OCI-M2 (cell line): ENCODE data around the gene SLC9A3.

Experiments
- DNase-seq: peaks from one replicate; lab custom pipeline; 2025; ENCODE audit not compliant: unreplicated experiment; lab: John Stamatoyannopoulos, UW

Gene SLC9A3

DNA sequence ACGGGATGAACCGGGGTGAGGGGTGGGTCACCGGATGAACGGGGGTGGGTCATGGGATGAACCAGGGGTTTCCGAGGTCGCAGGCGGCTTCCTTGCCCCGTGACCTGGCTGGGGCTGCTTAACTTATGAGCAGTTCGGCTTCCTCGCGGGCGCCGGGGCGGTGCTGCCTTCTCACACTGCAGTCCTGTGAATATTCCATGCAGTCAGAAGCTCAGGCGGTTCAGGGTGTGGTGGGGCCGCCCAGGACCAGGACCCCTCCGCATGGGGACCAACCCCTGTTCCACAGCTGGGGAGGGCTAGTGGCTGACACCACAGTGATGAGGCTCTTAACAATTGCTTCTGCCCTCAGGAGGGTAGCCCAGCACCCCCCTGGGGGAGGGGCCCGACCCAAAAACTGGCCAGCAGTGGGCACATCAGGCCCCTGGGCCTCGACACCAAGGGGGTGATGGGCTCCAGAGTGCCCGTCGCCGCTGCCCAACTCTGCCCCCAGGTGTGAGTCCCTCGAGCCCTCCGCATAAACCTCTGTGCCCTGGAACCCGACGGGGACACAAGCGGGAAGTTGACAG is 30.9 kb upstream of the SLC9A3 start:
- no peak for DNase-seq

DNA sequence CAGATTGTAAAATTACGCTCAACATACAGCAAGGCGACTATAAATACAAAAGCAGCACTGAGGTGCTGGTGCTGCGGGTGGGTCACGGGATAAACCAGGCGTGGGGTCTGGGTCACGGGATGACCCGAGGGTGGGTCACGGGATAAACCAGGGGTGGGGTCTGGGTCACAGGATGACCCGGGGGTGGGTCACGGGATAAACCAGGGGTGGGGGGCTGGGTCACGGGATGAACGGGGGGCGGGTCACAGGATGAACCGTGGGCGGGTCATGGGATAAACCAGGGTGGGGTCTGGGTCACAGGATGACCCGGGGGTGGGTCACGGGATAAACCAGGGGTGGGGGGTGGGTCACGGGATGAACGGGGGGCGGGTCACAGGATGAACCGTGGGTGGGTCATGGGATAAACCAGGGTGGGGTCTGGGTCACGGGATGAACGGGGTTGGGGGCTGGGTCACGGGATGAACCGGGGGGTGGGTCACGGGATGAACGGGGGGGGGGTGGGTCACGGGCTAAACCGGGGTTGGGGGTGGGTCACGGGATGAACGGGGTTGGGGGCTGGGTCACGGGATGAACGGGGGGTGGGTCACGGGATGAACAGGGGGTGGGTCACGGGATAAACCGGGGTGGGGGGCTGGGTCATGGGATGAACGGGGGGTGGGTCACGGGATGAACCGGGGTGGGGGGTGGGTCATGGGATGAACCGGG is 30.2 kb upstream of the SLC9A3 start:
- no peak for DNase-seq

DNA sequence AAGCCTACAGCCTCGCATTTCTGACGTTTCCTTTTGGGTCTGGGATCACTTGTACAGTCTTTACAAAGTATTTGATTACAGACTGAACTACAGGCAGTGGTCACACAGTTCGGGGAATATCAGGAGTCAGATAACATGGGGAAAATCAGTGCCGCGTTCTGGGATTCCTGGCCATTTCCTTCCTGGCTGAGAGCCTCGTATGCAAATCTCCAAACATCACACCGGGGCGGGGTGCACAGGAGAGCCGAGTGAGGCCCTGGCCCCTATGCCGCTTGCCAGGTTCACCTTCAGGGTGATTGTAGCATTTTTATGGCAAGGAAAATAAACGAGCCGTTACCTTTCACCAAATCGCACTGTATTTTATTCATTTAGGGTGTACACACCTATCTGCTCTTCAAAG is 29.6 kb upstream of the SLC9A3 start:
- no peak for DNase-seq

DNA sequence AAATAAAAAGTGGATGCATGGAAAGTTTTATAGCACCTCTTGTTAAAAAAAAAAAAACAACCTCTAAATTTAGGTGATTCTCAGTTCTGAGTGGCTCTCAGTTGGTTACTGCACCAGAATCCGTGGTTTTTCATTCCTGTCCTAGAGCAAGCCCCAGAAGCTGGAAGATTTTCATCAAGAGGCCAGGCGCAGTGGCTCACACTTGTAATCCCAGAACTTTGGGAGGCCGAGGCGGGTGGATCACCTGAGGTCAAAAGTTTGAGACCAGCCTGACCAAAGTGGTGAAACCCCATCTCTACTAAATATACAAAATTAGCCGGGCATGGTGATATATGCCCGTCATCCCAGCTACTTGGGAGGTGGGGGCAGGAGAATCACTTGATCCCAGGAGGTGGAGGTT is 27.2 kb upstream of the SLC9A3 start:
- DNase-seq, result no peak

DNA sequence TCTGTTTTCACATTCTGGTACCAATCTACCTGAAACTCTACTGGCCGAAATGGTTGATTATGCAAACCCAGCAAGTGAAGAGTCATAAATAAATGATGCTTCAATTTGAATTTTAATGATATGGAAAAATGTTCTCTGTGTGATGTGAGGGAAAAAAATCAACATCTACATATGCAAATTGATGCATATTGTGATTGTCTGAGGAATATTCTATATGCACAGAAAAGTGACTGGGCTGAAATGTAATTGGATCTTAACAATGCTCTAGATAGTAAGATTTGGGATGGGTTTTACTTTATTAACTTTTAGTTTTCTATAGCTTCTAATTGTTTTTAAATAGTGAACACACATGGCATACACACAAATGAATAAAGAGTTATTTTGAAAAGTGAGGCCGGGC is 25.0 kb upstream of the SLC9A3 start:
- no peak for DNase-seq

DNA sequence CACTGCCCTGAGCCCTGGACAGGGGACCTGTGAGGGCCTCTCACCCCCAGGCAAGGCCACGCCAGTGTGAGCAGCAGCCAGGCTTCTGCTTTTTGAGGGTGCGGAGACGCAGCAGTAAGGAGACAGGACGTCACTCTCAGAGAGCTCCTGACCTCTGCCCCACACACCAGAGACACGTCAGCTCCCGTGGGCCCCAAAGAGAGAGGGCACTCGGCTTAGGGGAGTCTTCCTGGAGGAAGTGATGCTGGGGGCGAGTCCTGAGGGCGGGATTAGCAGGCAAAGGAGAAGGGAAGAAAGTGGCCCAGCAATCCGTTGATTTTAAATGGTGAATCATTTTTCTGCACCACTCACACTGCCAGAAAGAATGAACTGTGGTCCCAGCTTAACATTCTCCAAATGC is 24.0 kb upstream of the SLC9A3 start:
- DNase-seq, result no peak

DNA sequence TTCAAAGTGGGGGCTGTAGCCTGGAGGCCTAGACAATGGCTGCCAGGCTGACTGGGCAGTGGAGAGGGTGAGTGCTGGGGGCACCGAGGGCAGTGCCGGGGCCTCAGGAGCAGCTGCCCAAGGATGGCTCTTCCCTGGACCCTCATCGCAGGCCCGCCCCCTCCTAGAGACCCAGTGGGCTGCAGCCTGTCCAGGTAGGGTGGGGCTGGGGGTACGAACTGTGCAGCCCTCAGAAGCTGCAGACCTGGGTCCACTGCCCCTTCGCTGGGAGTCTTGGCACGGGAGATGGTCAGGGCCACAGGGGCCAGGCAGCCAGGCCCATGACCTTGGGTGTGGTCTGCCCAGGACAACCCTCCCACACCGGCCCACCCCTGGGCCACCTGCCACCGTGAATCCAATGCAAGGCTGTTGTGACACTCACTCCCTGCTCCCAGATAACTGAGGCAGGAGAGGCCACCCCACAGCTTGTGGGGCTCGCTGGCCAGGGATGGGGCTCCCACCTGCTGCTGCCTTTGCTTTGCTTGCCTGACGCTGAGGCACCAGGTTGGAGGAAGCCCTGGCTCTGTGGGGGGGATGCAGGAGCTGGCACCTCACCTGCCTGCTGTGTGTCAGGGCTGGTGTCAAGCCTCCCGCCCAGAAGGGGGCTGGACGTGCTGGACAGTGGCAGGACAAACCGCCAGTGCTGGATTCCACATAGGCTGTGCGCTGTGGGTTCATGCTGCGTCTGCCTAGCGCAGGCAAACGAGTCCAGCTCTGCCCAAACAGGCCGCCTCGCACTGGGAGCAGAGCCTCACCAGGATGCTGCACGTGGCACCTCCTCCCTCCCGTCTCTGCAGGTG is 23.1 kb upstream of the SLC9A3 start:
- no peak for DNase-seq

DNA sequence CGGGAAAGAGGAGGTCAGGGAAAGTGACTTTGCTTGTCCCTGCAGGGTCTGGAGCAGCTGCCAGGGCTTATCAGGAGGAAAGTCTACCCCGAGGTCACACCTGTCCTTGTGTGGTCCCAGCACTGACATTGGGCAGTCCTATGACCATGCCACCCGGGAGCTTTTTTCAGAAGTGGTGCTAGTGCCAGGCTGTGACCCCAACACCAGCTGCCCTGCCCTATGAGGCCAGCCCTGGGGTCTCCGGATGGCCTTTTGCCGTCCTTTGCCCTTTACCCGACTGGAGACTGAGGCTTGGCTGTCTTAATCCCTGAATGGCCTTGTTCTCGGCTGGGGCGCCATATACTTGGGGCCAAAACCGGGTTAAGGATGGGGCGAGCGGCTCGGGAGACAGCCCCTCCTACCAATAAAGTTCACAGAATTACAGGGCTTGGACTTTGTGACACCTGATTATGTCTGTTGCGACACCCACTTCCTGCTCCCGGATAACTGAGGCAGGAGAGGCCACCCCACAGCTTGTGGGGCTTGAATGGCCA is 22.2 kb upstream of the SLC9A3 start:
- no peak for DNase-seq

DNA sequence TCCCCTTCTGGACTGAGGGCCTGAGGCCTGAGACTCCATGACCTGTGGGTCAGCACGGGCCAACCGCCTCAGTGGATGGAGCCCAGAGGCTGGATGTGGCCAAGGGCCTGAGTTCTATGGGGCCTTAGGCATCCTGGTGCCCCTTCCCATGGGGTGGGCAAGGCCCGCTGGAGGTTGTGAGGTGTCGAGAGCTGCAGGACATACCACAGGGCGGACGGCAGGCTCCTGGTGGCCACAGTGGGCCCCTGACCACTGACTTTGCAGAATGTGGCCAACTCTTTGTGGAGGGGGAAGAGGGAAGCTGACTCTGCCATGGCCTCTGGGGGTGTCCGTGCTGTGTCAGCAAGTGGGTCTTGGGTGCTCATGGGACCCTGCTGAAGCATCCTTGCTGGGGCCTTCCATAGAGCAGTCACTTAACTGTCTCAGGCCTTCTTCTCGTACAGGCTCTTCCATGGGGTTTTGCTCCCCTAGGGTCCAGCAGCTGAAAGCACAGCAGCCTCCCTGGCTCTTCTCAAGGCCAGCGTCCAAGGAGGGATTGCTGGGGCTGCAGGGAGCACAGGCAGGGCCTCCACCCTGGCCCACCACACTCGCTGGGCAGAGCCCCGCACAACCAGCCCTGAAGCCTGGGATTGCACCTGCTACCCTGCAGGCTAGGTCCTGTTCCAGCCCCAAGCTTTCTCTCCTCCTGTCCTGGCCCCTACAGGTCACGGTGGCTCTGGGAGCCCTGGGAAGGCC is 21.6 kb upstream of the SLC9A3 start:
- DNase-seq, result no peak

DNA sequence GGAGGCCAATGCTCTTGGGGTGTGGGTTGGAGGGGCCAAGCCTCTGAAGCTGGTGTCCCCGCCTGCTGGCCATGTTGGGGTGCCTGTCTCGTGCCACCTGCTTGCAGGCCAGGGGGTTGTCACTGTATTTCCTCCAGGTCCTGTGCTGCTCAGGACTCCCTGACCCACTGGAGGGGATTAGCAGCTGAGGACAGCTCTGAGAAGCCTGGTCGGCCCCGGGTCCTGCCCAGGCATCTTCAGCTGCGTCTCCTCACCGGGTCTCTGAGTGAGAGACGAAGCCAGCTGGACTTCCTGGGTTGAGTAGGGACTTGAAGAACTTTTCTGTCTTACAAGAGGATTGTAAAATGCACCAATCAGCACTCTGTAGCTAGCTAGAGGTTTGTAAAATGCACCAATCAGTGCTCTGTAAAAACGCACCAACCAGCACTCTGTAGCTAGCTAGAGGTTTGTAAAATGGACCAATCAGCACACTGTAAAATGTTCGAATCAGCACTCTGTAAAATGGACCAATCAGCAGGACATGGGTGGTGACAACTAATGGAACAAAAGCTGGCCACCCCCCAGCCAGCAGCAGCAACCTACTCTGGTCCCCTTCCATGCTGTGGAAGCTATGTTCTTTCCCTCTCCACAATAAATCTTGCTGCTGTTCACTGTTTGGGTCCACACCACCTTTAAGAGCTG is 20.6 kb upstream of the SLC9A3 start:
- no peak for DNase-seq

DNA sequence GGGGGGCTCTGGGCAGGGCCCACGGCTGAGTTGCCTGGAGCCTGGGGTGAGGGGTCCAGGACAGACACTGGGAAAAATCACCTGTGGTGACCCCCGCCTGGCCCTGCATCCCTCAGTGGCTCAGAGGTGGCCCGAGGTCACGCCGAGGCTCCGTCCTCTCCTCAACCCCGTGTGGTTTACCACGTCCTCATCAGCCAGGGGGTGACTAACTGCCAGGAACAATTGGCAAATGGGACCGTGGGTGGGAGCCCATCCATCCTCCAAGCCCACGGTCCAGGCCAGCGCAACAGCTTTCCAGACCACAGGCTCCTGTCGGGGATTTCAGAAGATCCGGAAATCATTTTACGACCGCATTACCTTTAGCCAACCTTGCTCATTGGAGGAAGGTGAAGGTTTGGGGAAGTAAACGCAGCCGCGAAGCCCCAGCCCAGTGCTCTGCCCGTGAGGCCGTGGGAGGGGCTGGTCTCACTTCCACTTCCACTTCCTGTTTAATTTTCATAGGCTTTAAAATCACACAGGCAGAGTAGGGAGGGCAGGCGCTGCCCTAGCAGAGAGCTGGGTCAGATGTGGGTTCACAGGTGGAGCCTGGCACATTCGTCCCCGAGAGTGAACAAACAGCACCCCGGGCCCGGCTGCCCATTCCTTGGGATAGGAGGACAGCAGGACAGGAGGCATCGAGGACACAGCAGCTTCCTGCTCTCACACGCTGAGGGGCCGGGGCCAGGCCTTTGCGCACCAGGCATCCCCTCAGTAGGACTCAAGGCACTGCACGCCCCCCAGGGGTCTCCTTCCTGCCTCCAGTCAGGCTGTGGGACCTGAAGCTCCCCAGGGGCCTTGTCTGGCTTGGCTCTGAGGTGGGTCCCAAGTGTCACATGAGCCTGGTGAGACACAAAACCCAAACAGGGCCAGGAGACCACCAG is 19.8 kb upstream of the SLC9A3 start:
- no peak for DNase-seq

DNA sequence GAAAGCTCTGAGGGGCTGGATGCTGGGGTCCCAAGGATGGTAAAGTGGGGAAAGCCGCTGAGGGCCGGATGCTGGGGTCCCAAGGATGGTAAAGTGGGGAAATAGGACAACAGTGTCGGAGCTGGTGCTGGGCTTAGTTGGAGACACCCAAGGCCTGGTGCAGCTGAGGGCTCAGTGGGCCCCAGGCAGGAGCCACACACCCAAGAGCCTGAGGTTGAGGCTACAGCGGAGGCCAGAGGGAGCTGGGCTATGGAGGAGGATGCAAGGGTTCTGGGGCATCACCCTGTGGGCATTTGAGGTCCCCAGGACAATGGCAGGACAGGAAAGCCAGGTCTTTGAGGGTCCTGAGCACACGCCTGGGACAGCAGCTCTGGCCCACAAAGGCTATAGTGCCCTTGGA is 19.1 kb upstream of the SLC9A3 start:
- no peak for DNase-seq

DNA sequence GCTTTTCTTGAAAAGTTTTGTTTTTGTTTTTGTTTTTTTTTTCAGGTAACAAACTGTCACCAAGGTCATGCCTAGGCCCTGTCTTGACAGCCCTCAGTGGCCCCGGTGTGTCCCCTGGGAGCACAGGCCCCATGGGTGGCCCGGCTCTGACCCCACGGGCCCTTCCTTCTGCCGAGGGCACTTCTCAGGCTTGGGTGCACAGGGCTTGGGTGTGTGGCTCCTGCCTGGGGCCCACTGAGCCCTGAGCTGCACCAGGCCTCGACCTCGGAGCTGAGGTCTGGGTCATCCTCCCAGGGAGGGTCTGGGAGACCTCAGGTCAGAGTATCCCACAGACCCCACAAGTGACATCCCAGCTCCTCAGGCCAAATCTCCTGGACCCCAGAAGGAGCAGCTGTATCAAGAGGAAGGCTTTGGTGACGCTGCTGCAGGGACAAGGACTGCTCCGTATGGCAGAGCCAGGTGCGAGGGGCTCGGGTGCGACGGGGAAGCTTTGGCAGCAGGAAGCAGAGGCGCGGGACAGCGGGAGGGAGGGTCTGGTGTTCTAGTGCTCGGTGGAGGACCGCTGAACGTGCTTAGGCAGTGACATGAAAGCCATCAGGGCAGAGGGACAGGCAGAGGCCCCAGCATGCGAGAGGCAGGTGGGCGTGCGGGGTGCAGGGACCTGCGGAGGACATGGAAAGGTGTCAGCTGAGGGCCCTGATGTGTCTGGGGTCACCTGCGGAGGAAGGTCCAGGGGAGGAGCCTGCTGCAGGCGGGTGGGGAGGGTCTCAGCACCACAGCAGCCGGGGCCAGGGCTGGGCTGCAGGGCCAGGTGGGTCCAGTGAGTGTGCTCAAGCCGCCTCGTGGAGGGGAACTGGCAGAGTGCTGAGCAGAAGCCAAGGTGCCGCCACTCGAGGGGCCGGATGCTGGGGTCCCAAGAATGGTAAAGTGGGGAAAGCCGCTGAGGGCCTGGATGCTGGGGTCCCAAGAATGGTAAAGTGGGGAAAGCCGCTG is 18.4 kb upstream of the SLC9A3 start:
- no peak for DNase-seq

DNA sequence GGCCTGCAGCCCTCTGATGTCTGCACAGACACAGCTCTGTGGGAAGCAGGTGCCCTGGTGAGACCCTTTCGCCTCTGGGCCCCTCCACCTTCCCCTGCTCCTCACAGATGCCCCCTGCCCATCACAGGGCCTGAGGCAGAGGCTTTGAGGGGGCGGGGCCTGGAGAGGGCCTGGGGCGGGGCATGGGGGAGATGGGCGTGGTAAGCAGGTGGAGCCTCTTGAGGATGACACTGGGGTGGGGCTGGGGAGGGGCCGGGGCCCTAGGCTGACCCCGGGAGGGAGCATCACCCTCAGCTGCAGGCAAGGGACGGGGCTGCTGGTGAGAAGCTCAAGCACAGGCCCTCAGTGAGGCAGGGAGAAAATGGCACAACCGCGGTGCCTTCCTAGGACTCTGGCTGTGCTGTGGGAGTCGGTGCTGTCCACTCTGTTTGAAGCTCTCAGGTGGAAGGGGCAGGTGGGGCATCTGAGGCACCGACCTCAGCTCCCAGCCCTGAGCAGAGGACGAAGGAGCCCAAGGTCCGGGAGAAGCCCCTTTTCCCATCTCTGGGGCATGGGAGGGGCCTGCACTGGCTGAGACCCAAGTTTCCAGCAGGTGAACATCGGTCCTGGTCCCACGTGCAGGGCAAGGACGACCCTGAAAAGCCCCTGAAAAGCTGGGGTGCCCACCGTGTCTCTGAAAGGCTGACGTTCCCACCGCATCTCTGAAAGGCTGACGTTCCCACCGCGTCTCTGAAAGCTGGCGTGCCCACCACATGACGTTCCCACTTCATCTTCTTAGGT is 17.5 kb upstream of the SLC9A3 start:
- DNase-seq, result no peak

DNA sequence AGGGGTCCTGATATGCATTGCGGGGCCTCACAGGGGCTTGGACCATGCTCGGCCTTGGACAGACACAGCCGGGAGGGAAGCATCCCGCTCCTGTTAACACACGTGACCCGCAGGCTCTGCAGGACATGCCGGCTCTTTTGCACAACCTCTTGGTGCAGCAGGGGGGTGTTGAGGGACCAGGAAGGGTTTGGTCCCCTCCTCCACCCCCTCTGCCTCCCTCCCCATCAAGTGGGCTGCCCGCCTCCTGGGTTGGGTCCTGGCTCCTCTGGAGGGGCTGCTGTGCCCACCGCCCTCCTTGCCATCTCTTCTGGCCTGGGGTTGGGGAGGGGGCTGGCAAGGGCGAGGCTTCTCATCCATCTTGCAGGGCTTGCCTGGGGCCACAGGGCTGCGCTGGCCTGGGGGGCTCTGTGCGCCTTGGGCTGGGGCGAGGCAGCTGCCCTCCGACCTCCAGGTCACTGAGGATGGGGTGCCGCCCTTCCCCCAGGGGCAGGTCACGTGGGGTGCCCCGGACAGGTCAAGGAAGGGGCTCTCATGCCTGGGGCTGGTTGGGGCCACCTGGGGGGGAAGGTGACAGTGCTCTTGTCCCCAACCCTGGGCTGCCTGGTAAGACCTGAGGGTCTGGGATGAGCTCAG is 16.8 kb upstream of the SLC9A3 start:
- no peak for DNase-seq

DNA sequence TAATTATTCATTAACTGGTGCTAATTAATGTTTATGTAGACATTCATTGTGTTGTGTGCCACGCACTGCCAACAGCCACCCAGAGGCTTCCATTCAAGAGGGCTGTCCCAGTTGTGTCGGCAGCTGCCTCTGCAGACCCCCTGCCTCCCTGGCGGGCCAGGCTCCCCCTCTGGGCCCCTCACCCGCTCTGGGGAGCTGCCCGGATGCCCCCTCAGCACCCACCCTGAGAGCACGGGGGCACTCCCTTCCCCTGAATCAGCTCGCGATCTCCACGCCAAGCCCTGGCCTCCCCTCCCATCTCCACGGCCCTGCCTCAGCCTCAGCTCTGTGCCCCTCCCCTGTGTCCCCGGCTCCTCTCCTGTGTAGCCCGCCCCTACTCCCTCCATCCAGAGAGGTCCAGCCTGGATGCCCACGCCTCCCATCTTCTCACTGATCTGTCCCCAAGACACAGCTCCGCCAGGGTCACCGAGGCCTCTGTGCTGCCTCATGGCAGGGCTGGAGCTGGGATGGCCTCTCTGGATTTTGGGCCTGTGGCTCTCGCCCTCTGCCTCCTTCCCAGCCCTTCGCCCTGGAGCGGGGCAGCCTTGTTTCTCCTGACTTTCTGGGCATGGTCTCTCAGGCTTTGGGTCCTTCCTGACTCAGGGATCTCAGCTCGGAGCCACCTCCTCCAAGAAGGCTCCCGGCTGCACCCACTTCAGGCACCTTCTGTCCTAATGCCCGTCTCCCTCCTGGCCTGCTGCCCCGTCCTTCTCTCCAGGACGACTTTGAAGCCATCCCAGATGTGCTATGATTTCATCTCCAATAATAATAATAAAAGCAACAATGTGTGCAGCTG is 16.0 kb upstream of the SLC9A3 start:
- DNase-seq, result no peak
